ENCODE results near the gene CDCA8.

Gene CDCA8

GRCh38 chr1:37697737-37698136, 5.4 kb downstream of the CDCA8 start:
- no peak overlapping the region for H3K4me3 Mint-ChIP-seq
- peaks cover 74% of the 10 kb centered on the region for H3K36me3 Mint-ChIP-seq (ENCODE audit: low read depth)
- TF ChIP-seq CTCF (IDR thresholded peaks at IDR 0.05): no peak
- H3K4me1 Mint-ChIP-seq: peaks cover 5% of the 10 kb centered on the region
- H3K27me3 Mint-ChIP-seq (ENCODE audit: low read depth, poor library complexity): no peaks in the 10 kb centered on the region
- no peak overlapping the region for H3K27ac Mint-ChIP-seq
- no peak for DNase-seq
- H3K9me3 Mint-ChIP-seq: no peaks in the 10 kb centered on the region

GRCh38 chr1:37699147-37699546, 6.8 kb downstream of the CDCA8 start:
- H3K4me1 Mint-ChIP-seq: peaks cover 3% of the 10 kb centered on the region
- DNase-seq: no peak
- H3K9me3 Mint-ChIP-seq: no peaks in the 10 kb centered on the region
- H3K4me3 Mint-ChIP-seq: no peak overlapping the region
- peaks cover 80% of the 10 kb centered on the region for H3K36me3 Mint-ChIP-seq (ENCODE audit: low read depth)
- no peak overlapping the region for H3K27ac Mint-ChIP-seq
- no peak for TF ChIP-seq CTCF (IDR thresholded peaks at IDR 0.05)
- H3K27me3 Mint-ChIP-seq (ENCODE audit: low read depth, poor library complexity): no peaks in the 10 kb centered on the region

DNA sequence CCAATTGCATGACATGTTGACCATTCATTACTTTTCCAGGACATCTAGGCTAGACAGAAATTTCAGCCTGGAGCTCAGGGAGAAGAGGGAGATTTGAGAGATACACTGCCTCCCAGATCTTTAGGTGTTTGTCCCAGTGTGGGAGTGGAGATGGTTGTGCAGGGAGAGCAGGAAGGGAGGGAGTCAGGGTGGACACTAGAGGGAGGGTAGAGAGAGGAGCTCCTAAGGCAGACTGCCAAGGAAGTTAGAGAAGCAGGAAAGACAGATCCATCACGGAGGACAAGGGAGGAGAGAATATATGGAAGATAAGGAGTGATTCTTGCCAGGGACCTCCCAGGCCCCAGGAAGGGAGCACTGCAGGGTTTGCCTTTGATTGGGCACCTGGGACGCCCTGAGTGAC, 8.7 kb downstream of the CDCA8 start:
- no peaks in the 10 kb centered on the region for H3K9me3 Mint-ChIP-seq

DNA sequence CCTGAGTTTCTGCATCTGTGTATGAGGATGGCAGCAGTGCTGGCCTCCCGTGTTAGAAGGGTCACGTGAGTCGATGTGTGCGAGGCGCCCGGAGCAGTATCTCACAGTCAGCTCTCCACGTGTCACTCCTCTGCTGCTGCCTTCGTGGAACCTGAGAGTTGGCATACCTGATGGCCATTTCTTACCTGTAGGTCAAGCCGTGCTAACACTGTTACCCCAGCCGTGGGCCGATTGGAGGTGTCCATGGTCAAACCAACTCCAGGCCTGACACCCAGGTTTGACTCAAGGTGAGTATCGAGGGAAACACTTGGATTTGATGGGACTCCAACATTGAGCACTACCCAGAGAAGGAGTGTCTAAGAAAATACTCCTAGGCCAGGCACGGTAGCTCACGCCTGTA, 10.7 kb downstream of the CDCA8 start:
- no peak for DNase-seq
- Mint-ChIP-seq H3K4me3 (no peak overlapping the region), H3K36me3 (ENCODE audit: low read depth) (peaks cover 81% of the 10 kb centered on the region), H3K27ac (no peak overlapping the region), H3K27me3 (ENCODE audit: low read depth, poor library complexity) (no peaks in the 10 kb centered on the region), H3K9me3 (no peaks in the 10 kb centered on the region), H3K4me1 (no peaks in the 10 kb centered on the region)
- TF ChIP-seq CTCF (IDR thresholded peaks at IDR 0.05): no peak

More for the DNA sequence above, 8.7 kb downstream of the CDCA8 start:
- H3K27me3 Mint-ChIP-seq (ENCODE audit: low read depth, poor library complexity): no peaks in the 10 kb centered on the region
- H3K4me3 Mint-ChIP-seq: no peak overlapping the region
- no peaks in the 10 kb centered on the region for H3K4me1 Mint-ChIP-seq
- no peak for TF ChIP-seq CTCF (IDR thresholded peaks at IDR 0.05)
- peaks cover 76% of the 10 kb centered on the region for H3K36me3 Mint-ChIP-seq (ENCODE audit: low read depth)
- no peak for DNase-seq
- H3K27ac Mint-ChIP-seq: peak overlapping the region; percentile 8

DNA sequence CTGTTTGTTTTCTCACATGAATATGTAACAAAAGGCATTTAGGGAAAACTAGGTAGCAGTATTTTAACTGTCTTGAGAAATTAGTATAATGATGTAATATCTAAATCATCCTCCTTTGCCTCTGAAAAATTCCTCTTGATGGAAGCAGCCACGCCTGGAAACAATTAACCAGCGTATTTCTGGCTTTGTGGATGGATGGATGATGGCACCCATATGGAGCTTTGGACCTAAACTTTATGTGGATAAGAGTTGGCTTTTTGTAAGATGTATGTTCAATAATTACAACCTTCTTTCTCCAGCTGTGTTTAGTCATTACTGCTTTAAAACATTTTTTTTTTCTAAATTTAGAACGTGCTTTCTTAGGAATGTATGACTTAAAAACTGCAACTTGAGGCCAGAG, 12.7 kb downstream of the CDCA8 start:
- H3K4me3 Mint-ChIP-seq: no peak overlapping the region
- TF ChIP-seq CTCF (IDR thresholded peaks at IDR 0.05): no peak
- peaks cover 80% of the 10 kb centered on the region for H3K36me3 Mint-ChIP-seq (ENCODE audit: low read depth)
- no peaks in the 10 kb centered on the region for H3K27me3 Mint-ChIP-seq (ENCODE audit: low read depth, poor library complexity)
- no peak overlapping the region for H3K27ac Mint-ChIP-seq
- no peaks in the 10 kb centered on the region for H3K4me1 Mint-ChIP-seq
- no peaks in the 10 kb centered on the region for H3K9me3 Mint-ChIP-seq
- DNase-seq: no peak

DNA sequence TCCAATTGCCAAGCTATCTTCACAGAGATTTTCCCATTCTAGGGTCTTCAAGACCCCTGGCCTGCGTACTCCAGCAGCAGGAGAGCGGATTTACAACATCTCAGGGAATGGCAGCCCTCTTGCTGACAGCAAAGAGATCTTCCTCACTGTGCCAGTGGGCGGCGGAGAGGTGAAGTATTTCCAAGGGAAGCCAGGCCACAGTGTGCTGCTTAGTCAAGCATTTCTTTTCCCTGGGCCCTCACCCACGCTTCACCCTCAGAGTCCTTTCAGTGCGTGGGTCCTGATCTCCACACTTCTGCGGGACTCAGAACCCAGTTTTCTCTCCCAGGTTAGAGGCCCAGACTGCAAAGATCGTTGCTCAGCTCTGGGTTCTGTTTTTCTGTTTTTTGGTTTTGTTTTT, 13.1 kb downstream of the CDCA8 start:
- peaks cover 75% of the 10 kb centered on the region for H3K36me3 Mint-ChIP-seq (ENCODE audit: low read depth)
- H3K9me3 Mint-ChIP-seq: no peaks in the 10 kb centered on the region
- no peak overlapping the region for H3K4me3 Mint-ChIP-seq
- H3K27ac Mint-ChIP-seq: no peak overlapping the region
- no peak for TF ChIP-seq CTCF (IDR thresholded peaks at IDR 0.05)
- no peaks in the 10 kb centered on the region for H3K4me1 Mint-ChIP-seq
- H3K27me3 Mint-ChIP-seq (ENCODE audit: low read depth, poor library complexity): no peaks in the 10 kb centered on the region
- no peak for DNase-seq
